GM23338 (cell line): ENCODE data around the gene SPATC1L. TPM values are rescaled to one million over a fixed set of nuclear protein-coding genes. Genes with fewer than 3 reads are reported as not detected.

Experiments used
- ATAC-seq: fragments of 200-7000 bp; cut with Tn5 transposase; 3 replicates; pipeline ENCODE4 v1.9.1; 2020
- DNase-seq: peaks from one replicate; pipeline ENCODE4 v3.0.0-alpha.2; 2015; ENCODE audit warnings: low spot score
- H2AFZ ChIP-seq: fragments of 200-600 bp; sonication (generic); 2 replicates; pipeline ENCODE4 v1.8.0; 2016; ENCODE audit warnings: antibody characterized with exemption, mild to moderate bottlenecking, moderate library complexity
- H3F3A ChIP-seq: fragments of 200-600 bp; sonication (generic); replicated peaks from 2 replicates; pipeline ENCODE4 v1.8.0; 2017; ENCODE audit warnings: antibody characterized with exemption, mixed run types, low read depth
- H3K27ac ChIP-seq: fragments of 200-600 bp; sonication (generic); 2 replicates; pipeline ENCODE4 v1.6.1; 2016; ENCODE audit warnings: low read depth
- H3K27me3 ChIP-seq: fragments of 200-600 bp; sonication (generic); 2 replicates; pipeline ENCODE4 v1.8.0; 2016; ENCODE audit warnings: mild to moderate bottlenecking, mixed run types, moderate library complexity; ENCODE audit not compliant: insufficient read depth
- H3K36me3 ChIP-seq: fragments of 200-600 bp; sonication (generic); 2 replicates; pipeline ENCODE4 v1.8.0; 2016; ENCODE audit warnings: mild to moderate bottlenecking; ENCODE audit not compliant: insufficient read depth
- H3K4me1 ChIP-seq: fragments of 200-600 bp; sonication (generic); 2 replicates; pipeline ENCODE4 v1.8.0; 2016; ENCODE audit warnings: mild to moderate bottlenecking, moderate library complexity; ENCODE audit not compliant: insufficient read depth
- H3K4me2 ChIP-seq: fragments of 200-600 bp; sonication (generic); 2 replicates; pipeline ENCODE4 v1.7.1; 2017; ENCODE audit warnings: mixed run types
- H3K4me3 ChIP-seq: fragments of 200-600 bp; sonication (generic); 2 replicates; pipeline ENCODE4 v1.6.1; 2016; ENCODE audit warnings: mixed run types
- H3K79me2 ChIP-seq: fragments of 200-600 bp; sonication (generic); replicated peaks from 2 replicates; pipeline ENCODE4 v1.8.0; 2017; ENCODE audit warnings: mild to moderate bottlenecking; ENCODE audit not compliant: insufficient read depth
- H3K9me2 ChIP-seq: fragments of 200-600 bp; sonication (generic); 2 replicates; pipeline ENCODE4 v1.8.0; 2017; ENCODE audit not compliant: insufficient read depth
- H4K20me1 ChIP-seq: fragments of 200-600 bp; sonication (generic); replicated peaks from 2 replicates; pipeline ENCODE4 v1.8.0; 2017; ENCODE audit warnings: mild to moderate bottlenecking; ENCODE audit not compliant: insufficient read depth
- H3K27ac Mint-ChIP-seq: 2 replicates; pipeline ENCODE4 v1.8.0; 2020; ENCODE audit warnings: inconsistent platforms, mild to moderate bottlenecking, moderate library complexity, mixed read lengths
- H3K27me3 Mint-ChIP-seq: 3 replicates; pipeline ENCODE4 v1.8.0; 2022; ENCODE audit warnings: low read depth, mild to moderate bottlenecking, moderate library complexity, mixed read lengths, inconsistent platforms; ENCODE audit not compliant: insufficient read depth, poor library complexity
- H3K36me3 Mint-ChIP-seq: 3 replicates; pipeline ENCODE4 v1.8.0; 2021; ENCODE audit warnings: low read depth, mild to moderate bottlenecking, inconsistent platforms, moderate library complexity, mixed read lengths
- H3K4me1 Mint-ChIP-seq: 3 replicates; pipeline ENCODE4 v1.8.0; 2020; ENCODE audit warnings: mild to moderate bottlenecking, inconsistent platforms, mixed read lengths
- H3K4me3 Mint-ChIP-seq: 3 replicates; pipeline ENCODE4 v1.8.0; 2021; ENCODE audit warnings: moderate library complexity, mild to moderate bottlenecking, inconsistent platforms, mixed read lengths
- H3K9me3 Mint-ChIP-seq: 3 replicates; pipeline ENCODE4 v1.8.0; 2020; ENCODE audit warnings: moderate library complexity, mild to moderate bottlenecking, inconsistent platforms, mixed read lengths
- CREB1 ChIP-seq: fragments of 250-450 bp; sonication (Bioruptor Pico); IDR thresholded peaks from 2 replicates; pipeline ENCODE4 v1.5.0; 2020; ENCODE audit warnings: low read depth, mild to moderate bottlenecking, moderate library complexity
- CTCF ChIP-seq, 2 experiments: fragments of 200-600 bp in 1 of 2; sonication (generic) in 1 of 2; conservative IDR thresholded peaks; 2 replicates each; pipeline versions ENCODE4 v1.5.1 to v1.6.1; 2016 to 2017; ENCODE audit warnings: antibody characterized with exemption in 2 of 2, low read depth in 2 of 2, mild to moderate bottlenecking in 2 of 2, moderate library complexity in 1 of 2
- EZH2 ChIP-seq: fragments of 200-600 bp; sonication (generic); IDR thresholded peaks from one replicate; pipeline ENCODE4 v1.8.0; 2017; ENCODE audit warnings: antibody characterized with exemption, mild to moderate bottlenecking, low read depth; ENCODE audit not compliant: unreplicated experiment
- EZH2phosphoT487 ChIP-seq: fragments of 200-600 bp; sonication (generic); IDR thresholded peaks from one replicate; pipeline ENCODE4 v1.8.1; 2018; ENCODE audit warnings: antibody characterized with exemption; ENCODE audit not compliant: unreplicated experiment
- JUNB ChIP-seq: IDR thresholded peaks from one replicate; pipeline ENCODE4 v1.6.1; 2016; ENCODE audit warnings: antibody characterized with exemption; ENCODE audit not compliant: unreplicated experiment
- NANOG ChIP-seq: IDR thresholded peaks from 2 replicates; pipeline ENCODE4 v1.6.1; 2016; ENCODE audit warnings: antibody characterized with exemption, borderline replicate concordance
- POLR2AphosphoS5 ChIP-seq: IDR thresholded peaks from 2 replicates; pipeline ENCODE4 v1.6.1; 2016; ENCODE audit warnings: antibody characterized with exemption, low read depth
- REST ChIP-seq: IDR thresholded peaks from one replicate; pipeline ENCODE4 v1.6.1; 2018; ENCODE audit warnings: antibody characterized with exemption; ENCODE audit not compliant: unreplicated experiment
- STAT1 ChIP-seq: IDR thresholded peaks from one replicate; pipeline ENCODE4 v1.6.1; 2016; ENCODE audit warnings: antibody characterized with exemption; ENCODE audit not compliant: unreplicated experiment
- ZNF114 ChIP-seq: fragments of 250-450 bp; sonication (Bioruptor Pico); IDR thresholded peaks from 2 replicates; pipeline ENCODE4 v1.5.0; 2020; ENCODE audit warnings: mild to moderate bottlenecking, moderate library complexity
- ZNF331 ChIP-seq: fragments of 250-450 bp; sonication (Bioruptor Pico); IDR thresholded peaks from 2 replicates; pipeline ENCODE4 v1.5.0; 2020; ENCODE audit warnings: low read depth, mild to moderate bottlenecking, moderate library complexity
- polyA plus RNA-seq: library from polyadenylated mRNA; unstranded; fragments of >200 nt; fragmentation: Nextera tagmentation; extraction: Ambion mirVana; gene quantifications from 2 replicates; pipeline ENCODE4 v1.2.1, GENCODE V29; 2016
- total RNA-seq: library from RNA; depleted of rRNA; stranded (reverse); fragments of >200 nt; shearing (Covaris generic); gene quantifications from 2 replicates; pipeline ENCODE4 v1.2.3, GENCODE V29; 2014
- TF ChIP-seq, protein P1 (sequence below): fragments of 250-450 bp; sonication (Bioruptor Pico); IDR thresholded peaks from 2 replicates; pipeline ENCODE4 v1.5.0; 2020; ENCODE audit warnings: mild to moderate bottlenecking, moderate library complexity
- TF ChIP-seq, protein P2 (sequence below): IDR thresholded peaks from 2 replicates; pipeline ENCODE4 v1.6.1; 2016; ENCODE audit warnings: antibody characterized with exemption

The SPATC1L gene
- total and polyA plus RNA-seq, 2 experiments from 2014 or later: 37.6 to 70.2 TPM

- Histone ChIP-seq H3K27me3 (no peaks in the 10 kb centered on the region), H2AFZ (no peak overlapping the region), H3K36me3 (no peaks in the 10 kb centered on the region), H4K20me1 (no peaks in the 10 kb centered on the region), H3K9me2 (no peaks in the 10 kb centered on the region), H3K4me3 (no peak overlapping the region), H3K4me1 (no peaks in the 10 kb centered on the region), H3K4me2 (no peak overlapping the region), H3K79me2 (no peaks in the 10 kb centered on the region), H3K27ac (no peak overlapping the region), H3F3A (no peaks in the 10 kb centered on the region)
- no peak for DNase-seq
- Mint-ChIP-seq H3K36me3 (peaks cover 9% of the 10 kb centered on the region; the same call in 2 of the 3 replicates), H3K9me3 (no peaks in the 10 kb centered on the region), H3K27ac (no peak overlapping the region), H3K4me3 (no peak overlapping the region), H3K27me3 (peaks cover 12% of the 10 kb centered on the region), H3K4me1 (peaks cover 4% of the 10 kb centered on the region; the same call in 2 of the 3 replicates)
- no peak for ATAC-seq
- TF ChIP-seq CREB1 (CRISPR knock-in tag) (no peak), JUNB (no peak), POLR2AphosphoS5 (no peak), CTCF (conservative IDR thresholded peaks at IDR 0.05; ENCODE audit: low read depth in 2 of 2) (no peak), NANOG (no peak), ZNF114 (CRISPR knock-in tag) (no peak), EZH2phosphoT487 (no peak), REST (no peak), STAT1 (no peak), EZH2 (no peak), ZNF331 (CRISPR knock-in tag) (no peak)
- TF ChIP-seq, protein P1, sequence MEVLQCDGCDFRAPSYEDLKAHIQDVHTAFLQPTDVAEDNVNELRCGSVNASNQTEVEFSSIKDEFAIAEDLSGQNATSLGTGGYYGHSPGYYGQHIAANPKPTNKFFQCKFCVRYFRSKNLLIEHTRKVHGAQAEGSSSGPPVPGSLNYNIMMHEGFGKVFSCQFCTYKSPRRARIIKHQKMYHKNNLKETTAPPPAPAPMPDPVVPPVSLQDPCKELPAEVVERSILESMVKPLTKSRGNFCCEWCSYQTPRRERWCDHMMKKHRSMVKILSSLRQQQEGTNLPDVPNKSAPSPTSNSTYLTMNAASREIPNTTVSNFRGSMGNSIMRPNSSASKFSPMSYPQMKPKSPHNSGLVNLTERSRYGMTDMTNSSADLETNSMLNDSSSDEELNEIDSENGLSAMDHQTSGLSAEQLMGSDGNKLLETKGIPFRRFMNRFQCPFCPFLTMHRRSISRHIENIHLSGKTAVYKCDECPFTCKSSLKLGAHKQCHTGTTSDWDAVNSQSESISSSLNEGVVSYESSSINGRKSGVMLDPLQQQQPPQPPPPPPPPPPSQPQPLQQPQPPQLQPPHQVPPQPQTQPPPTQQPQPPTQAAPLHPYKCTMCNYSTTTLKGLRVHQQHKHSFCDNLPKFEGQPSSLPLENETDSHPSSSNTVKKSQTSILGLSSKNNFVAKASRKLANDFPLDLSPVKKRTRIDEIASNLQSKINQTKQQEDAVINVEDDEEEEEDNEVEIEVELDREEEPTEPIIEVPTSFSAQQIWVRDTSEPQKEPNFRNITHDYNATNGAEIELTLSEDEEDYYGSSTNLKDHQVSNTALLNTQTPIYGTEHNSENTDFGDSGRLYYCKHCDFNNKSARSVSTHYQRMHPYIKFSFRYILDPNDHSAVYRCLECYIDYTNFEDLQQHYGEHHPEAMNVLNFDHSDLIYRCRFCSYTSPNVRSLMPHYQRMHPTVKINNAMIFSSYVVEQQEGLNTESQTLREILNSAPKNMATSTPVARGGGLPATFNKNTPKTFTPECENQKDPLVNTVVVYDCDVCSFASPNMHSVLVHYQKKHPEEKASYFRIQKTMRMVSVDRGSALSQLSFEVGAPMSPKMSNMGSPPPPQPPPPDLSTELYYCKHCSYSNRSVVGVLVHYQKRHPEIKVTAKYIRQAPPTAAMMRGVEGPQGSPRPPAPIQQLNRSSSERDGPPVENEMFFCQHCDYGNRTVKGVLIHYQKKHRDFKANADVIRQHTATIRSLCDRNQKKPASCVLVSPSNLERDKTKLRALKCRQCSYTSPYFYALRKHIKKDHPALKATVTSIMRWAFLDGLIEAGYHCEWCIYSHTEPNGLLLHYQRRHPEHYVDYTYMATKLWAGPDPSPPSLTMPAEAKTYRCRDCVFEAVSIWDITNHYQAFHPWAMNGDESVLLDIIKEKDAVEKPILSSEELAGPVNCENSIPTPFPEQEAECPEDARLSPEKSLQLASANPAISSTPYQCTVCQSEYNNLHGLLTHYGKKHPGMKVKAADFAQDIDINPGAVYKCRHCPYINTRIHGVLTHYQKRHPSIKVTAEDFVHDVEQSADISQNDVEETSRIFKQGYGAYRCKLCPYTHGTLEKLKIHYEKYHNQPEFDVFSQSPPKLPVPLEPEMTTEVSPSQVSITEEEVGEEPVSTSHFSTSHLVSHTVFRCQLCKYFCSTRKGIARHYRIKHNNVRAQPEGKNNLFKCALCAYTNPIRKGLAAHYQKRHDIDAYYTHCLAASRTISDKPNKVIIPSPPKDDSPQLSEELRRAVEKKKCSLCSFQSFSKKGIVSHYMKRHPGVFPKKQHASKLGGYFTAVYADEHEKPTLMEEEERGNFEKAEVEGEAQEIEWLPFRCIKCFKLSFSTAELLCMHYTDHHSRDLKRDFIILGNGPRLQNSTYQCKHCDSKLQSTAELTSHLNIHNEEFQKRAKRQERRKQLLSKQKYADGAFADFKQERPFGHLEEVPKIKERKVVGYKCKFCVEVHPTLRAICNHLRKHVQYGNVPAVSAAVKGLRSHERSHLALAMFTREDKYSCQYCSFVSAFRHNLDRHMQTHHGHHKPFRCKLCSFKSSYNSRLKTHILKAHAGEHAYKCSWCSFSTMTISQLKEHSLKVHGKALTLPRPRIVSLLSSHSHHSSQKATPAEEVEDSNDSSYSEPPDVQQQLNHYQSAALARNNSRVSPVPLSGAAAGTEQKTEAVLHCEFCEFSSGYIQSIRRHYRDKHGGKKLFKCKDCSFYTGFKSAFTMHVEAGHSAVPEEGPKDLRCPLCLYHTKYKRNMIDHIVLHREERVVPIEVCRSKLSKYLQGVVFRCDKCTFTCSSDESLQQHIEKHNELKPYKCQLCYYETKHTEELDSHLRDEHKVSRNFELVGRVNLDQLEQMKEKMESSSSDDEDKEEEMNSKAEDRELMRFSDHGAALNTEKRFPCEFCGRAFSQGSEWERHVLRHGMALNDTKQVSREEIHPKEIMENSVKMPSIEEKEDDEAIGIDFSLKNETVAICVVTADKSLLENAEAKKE (CRISPR knock-in tag): no peak
- TF ChIP-seq, protein P2, sequence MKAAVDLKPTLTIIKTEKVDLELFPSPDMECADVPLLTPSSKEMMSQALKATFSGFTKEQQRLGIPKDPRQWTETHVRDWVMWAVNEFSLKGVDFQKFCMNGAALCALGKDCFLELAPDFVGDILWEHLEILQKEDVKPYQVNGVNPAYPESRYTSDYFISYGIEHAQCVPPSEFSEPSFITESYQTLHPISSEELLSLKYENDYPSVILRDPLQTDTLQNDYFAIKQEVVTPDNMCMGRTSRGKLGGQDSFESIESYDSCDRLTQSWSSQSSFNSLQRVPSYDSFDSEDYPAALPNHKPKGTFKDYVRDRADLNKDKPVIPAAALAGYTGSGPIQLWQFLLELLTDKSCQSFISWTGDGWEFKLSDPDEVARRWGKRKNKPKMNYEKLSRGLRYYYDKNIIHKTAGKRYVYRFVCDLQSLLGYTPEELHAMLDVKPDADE: no peak
Measured at GRCh38 chr21:46125846-46126301, 58.4 kb downstream of the SPATC1L start.
